Endodermal cell (in vitro differentiated cells): Measurements from ENCODE around the gene ALG14. TPM values are rescaled to one million over a fixed set of nuclear protein-coding genes. Genes with fewer than 3 reads are reported as not detected.

Experiments
- DNase-seq: peaks from one replicate; pipeline ENCODE4 v3.0.0-alpha.2; 2017
- H3K27ac ChIP-seq: 2 replicates; pipeline ENCODE4 v1.5.1; 2013; ENCODE audit warnings: mild to moderate bottlenecking, low read depth, low read length, moderate library complexity
- H3K27me3 ChIP-seq: 2 replicates; pipeline ENCODE4 v1.6.1; 2013; ENCODE audit warnings: mild to moderate bottlenecking, low read length, moderate library complexity; ENCODE audit not compliant: insufficient read depth, control insufficient read depth, poor library complexity, severe bottlenecking
- H3K36me3 ChIP-seq: 2 replicates; pipeline ENCODE4 v1.7.0; 2013; ENCODE audit warnings: mild to moderate bottlenecking, low read length, moderate library complexity; ENCODE audit not compliant: control insufficient read depth, insufficient read depth
- H3K4me1 ChIP-seq: one replicate; pipeline ENCODE4 v1.7.0; 2013; ENCODE audit warnings: low read length; ENCODE audit not compliant: control insufficient read depth, insufficient read depth
- H3K4me3 ChIP-seq: 2 replicates; pipeline ENCODE4 v1.5.1; 2013; ENCODE audit warnings: mild to moderate bottlenecking, low read length, moderate library complexity
- H3K9ac ChIP-seq: 2 replicates; pipeline ENCODE4 v1.6.1; 2013; ENCODE audit warnings: mild to moderate bottlenecking, low read length, moderate library complexity; ENCODE audit not compliant: poor library complexity, severe bottlenecking; ENCODE audit errors: extremely low read depth
- H3K9me3 ChIP-seq: 2 replicates; pipeline ENCODE4 v1.6.1; 2013; ENCODE audit warnings: mild to moderate bottlenecking, low read length, moderate library complexity; ENCODE audit not compliant: control insufficient read depth
- H3K27ac Mint-ChIP-seq: 2 replicates; pipeline ENCODE4 v1.8.0; 2020; ENCODE audit warnings: mixed read lengths
- H3K27me3 Mint-ChIP-seq: 2 replicates; pipeline ENCODE4 v1.8.0; 2021; ENCODE audit warnings: mild to moderate bottlenecking, mixed read lengths; ENCODE audit not compliant: insufficient read depth
- H3K36me3 Mint-ChIP-seq: 2 replicates; pipeline ENCODE4 v1.8.0; 2020; ENCODE audit warnings: low read depth, mixed read lengths
- H3K4me1 Mint-ChIP-seq: 2 replicates; pipeline ENCODE4 v1.8.0; 2020; ENCODE audit warnings: mixed read lengths
- H3K4me3 Mint-ChIP-seq: 2 replicates; pipeline ENCODE4 v1.8.0; 2020; ENCODE audit warnings: mild to moderate bottlenecking, moderate library complexity, mixed read lengths
- H3K9me3 Mint-ChIP-seq: 2 replicates; pipeline ENCODE4 v1.8.0; 2020; ENCODE audit warnings: mild to moderate bottlenecking, mixed read lengths
- WGBS, 2 experiments: methylation state at CpG; one replicate each; pipeline versions ENCODE4 v1.1.5 to v1.1.7; 2013; ENCODE audit warnings: missing lambda C conversion rate in 2 of 2, mixed read lengths in 1 of 2; ENCODE audit not compliant: insufficient coverage in 1 of 2, insufficient read length in 1 of 2; 5-methylcytosine and 5-hydroxymethylcytosine counted together
- total RNA-seq, 2 donors: library from RNA; stranded (reverse); fragmentation: NEBNext Ultra II Directional in 1 of 2; extraction: Animal tissue kit (Norgen Biotek cat#: 25700) in 1 of 2; gene quantifications; 2 replicates in 1 of 2; 3 replicates in 1 of 2; pipeline ENCODE4 v1.2.1, GENCODE V29; 2021
- TF ChIP-seq, protein P1 (sequence below): fragments of 200-600 bp; sonication (generic); conservative IDR thresholded peaks from 2 replicates; pipeline ENCODE4 v1.5.0; 2021; ENCODE audit warnings: antibody characterized with exemption, mild to moderate bottlenecking

Gene ALG14
- total RNA-seq, 2 donors from 2014 or later, result 5.9 to 7.0 TPM

GRCh38 chr1:94940738-94941137 is 132.0 kb downstream of the ALG14 start:
- no peak overlapping the region for H3K27ac Mint-ChIP-seq
- TF ChIP-seq, protein P1, sequence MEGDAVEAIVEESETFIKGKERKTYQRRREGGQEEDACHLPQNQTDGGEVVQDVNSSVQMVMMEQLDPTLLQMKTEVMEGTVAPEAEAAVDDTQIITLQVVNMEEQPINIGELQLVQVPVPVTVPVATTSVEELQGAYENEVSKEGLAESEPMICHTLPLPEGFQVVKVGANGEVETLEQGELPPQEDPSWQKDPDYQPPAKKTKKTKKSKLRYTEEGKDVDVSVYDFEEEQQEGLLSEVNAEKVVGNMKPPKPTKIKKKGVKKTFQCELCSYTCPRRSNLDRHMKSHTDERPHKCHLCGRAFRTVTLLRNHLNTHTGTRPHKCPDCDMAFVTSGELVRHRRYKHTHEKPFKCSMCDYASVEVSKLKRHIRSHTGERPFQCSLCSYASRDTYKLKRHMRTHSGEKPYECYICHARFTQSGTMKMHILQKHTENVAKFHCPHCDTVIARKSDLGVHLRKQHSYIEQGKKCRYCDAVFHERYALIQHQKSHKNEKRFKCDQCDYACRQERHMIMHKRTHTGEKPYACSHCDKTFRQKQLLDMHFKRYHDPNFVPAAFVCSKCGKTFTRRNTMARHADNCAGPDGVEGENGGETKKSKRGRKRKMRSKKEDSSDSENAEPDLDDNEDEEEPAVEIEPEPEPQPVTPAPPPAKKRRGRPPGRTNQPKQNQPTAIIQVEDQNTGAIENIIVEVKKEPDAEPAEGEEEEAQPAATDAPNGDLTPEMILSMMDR, result no peak

DNA sequence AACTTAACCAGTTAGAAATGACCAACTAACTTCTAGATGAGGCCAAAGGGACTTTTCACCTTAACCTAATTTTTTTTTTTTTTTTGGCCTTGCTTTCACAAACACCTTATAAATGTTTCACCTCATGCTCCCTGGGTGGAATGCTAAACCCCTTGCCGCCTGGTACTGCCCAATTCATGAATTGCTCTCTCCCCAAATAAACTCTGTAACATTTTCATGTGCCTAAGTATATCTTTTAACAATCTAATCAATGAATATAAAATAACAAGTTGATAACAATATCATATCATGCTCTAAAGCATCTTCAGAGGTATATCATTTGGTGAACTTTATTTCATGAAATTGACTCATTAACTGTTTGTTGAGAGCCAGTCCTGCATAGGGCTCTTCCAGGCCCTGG is 134.9 kb downstream of the ALG14 start:
- DNase-seq, result no peak
- no peaks in the 10 kb centered on the region for H3K9me3 ChIP-seq
- H3K36me3 ChIP-seq, result no peaks in the 10 kb centered on the region
- H3K4me3 ChIP-seq, result no peak overlapping the region
- TF ChIP-seq, protein P1, result no peak
- H3K27me3 Mint-ChIP-seq, result peaks cover 3% of the 10 kb centered on the region
- no peaks in the 10 kb centered on the region for H3K9me3 Mint-ChIP-seq
- peaks cover 6% of the 10 kb centered on the region for H3K4me1 ChIP-seq
- WGBS, 2 experiments, result 91% methylated on average over 1 of the region's 1 CpG; no CpG with 5 or more reads in 1 of the 2 experiments
- H3K27me3 ChIP-seq, result no peaks in the 10 kb centered on the region
- H3K4me3 Mint-ChIP-seq, result no peak overlapping the region
- no peak overlapping the region for H3K9ac ChIP-seq
- no peak overlapping the region for H3K27ac ChIP-seq
- H3K36me3 Mint-ChIP-seq, result peaks cover 10% of the 10 kb centered on the region
- peaks cover 21% of the 10 kb centered on the region for H3K4me1 Mint-ChIP-seq
- no peak overlapping the region for H3K27ac Mint-ChIP-seq

More at GRCh38 chr1:94940738-94941137, 132.0 kb downstream of the ALG14 start:
- no peak overlapping the region for H3K9ac ChIP-seq
- no peaks in the 10 kb centered on the region for H3K9me3 Mint-ChIP-seq
- no peaks in the 10 kb centered on the region for H3K36me3 ChIP-seq
- no peaks in the 10 kb centered on the region for H3K36me3 Mint-ChIP-seq
- H3K27me3 Mint-ChIP-seq, result peaks cover 7% of the 10 kb centered on the region
- H3K4me3 Mint-ChIP-seq, result no peak overlapping the region
- 97% methylated on average over 3 of the region's 3 CpGs for WGBS, 2 experiments
- H3K4me3 ChIP-seq, result no peak overlapping the region
- no peak overlapping the region for H3K27ac ChIP-seq
- no peaks in the 10 kb centered on the region for H3K27me3 ChIP-seq
- H3K4me1 ChIP-seq, result peaks cover 6% of the 10 kb centered on the region
- H3K9me3 ChIP-seq, result no peaks in the 10 kb centered on the region
- peaks cover 17% of the 10 kb centered on the region for H3K4me1 Mint-ChIP-seq
- no peak for DNase-seq

- no peaks in the 10 kb centered on the region for H3K27me3 ChIP-seq
- peaks cover under 1% of the 10 kb centered on the region for H3K36me3 ChIP-seq
- Mint-ChIP-seq H3K4me1 (peaks cover 21% of the 10 kb centered on the region), H3K27ac (no peak overlapping the region), H3K9me3 (no peaks in the 10 kb centered on the region), H3K27me3 (peaks cover 3% of the 10 kb centered on the region), H3K4me3 (no peak overlapping the region), H3K36me3 (peaks cover 11% of the 10 kb centered on the region)
- no peak overlapping the region for H3K27ac ChIP-seq
- H3K9ac ChIP-seq, result no peak overlapping the region
- 61 to 63% methylated on average over 4 to 5 of the region's 5 CpGs for WGBS, 2 experiments
- H3K4me3 ChIP-seq, result peak overlapping the region; percentile 36
- TF ChIP-seq, protein P1, result no peak
- peaks cover 6% of the 10 kb centered on the region for H3K4me1 ChIP-seq
- H3K9me3 ChIP-seq, result no peaks in the 10 kb centered on the region
- DNase-seq, result no peak
Observed at GRCh38 chr1:94936861-94937620, 135.7 kb downstream of the ALG14 start.
